A549 (cell line): Measurements from ENCODE around the gene ALDH5A1.

ENCODE experiments used
- BHLHE40 ChIP-seq: IDR thresholded peaks from 2 replicates; pipeline ENCODE4 v1.6.1; 2012; ENCODE audit warnings: low read depth, low read length, inconsistent platforms
- EHMT2 ChIP-seq: fragments of 200-600 bp; sonication (generic); IDR thresholded peaks from 2 replicates; pipeline ENCODE4 v1.6.1; 2016; ENCODE audit warnings: antibody characterized with exemption, low read depth, mild to moderate bottlenecking, moderate library complexity
- EP300 ChIP-seq, 2 experiments: fragments of >200 bp; sonication (Bioruptor Twin); formaldehyde crosslinking; IDR thresholded peaks; 2 replicates in 1 of 2; 3 replicates in 1 of 2; pipeline ENCODE4 v1.6.1; 2016 to 2017
- ESRRA ChIP-seq: fragments of 150-350 bp; IDR thresholded peaks from 2 replicates; pipeline ENCODE4 v1.6.1; 2014; ENCODE audit warnings: mild to moderate bottlenecking, low read length, borderline replicate concordance
- JUNB ChIP-seq: fragments of >200 bp; sonication (Bioruptor Twin); formaldehyde crosslinking; IDR thresholded peaks from 2 replicates; pipeline ENCODE4 v1.6.1; 2016
- MAZ ChIP-seq: fragments of 150-350 bp; IDR thresholded peaks from 2 replicates; pipeline ENCODE4 v1.6.1; 2014; ENCODE audit warnings: antibody characterized with exemption, low read depth, low read length, borderline replicate concordance
- MYC ChIP-seq: IDR thresholded peaks from 2 replicates; pipeline ENCODE4 v1.6.1; 2012; ENCODE audit warnings: mild to moderate bottlenecking, inconsistent platforms, low read length, improper control_type of control experiment, borderline replicate concordance
- RAD21 ChIP-seq, 2 experiments: fragments of >200 bp in 1 of 2; sonication (Bioruptor Twin) in 1 of 2; formaldehyde crosslinking in 1 of 2; IDR thresholded peaks in 1 of 2; conservative IDR thresholded peaks in 1 of 2; 2 replicates in 1 of 2; 3 replicates in 1 of 2; pipeline ENCODE4 v1.6.1; 2012 to 2018; ENCODE audit warnings: inconsistent platforms in 1 of 2
- RFX5 ChIP-seq: fragments of 450-650 bp; IDR thresholded peaks from 2 replicates; pipeline ENCODE4 v1.7.1; 2014; ENCODE audit warnings: antibody characterized with exemption, mild to moderate bottlenecking, moderate library complexity
- ZC3H11A ChIP-seq: fragments of 450-650 bp; IDR thresholded peaks from 2 replicates; pipeline ENCODE4 v1.6.1; 2014; ENCODE audit warnings: antibody characterized with exemption, mild to moderate bottlenecking
- TF ChIP-seq, protein P1 (sequence below): fragments of >200 bp; sonication (Bioruptor Twin); formaldehyde crosslinking; IDR thresholded peaks from 3 replicates; pipeline ENCODE4 v1.5.1; 2016
- TF ChIP-seq, protein P2 (sequence below): IDR thresholded peaks from 2 replicates; pipeline ENCODE4 v1.6.1; 2012
- TF ChIP-seq, protein P3 (sequence below): fragments of 200-600 bp; sonication (generic); IDR thresholded peaks from 2 replicates; pipeline ENCODE4 v1.6.1; 2016; ENCODE audit warnings: antibody characterized with exemption, mild to moderate bottlenecking, moderate library complexity

DNA sequence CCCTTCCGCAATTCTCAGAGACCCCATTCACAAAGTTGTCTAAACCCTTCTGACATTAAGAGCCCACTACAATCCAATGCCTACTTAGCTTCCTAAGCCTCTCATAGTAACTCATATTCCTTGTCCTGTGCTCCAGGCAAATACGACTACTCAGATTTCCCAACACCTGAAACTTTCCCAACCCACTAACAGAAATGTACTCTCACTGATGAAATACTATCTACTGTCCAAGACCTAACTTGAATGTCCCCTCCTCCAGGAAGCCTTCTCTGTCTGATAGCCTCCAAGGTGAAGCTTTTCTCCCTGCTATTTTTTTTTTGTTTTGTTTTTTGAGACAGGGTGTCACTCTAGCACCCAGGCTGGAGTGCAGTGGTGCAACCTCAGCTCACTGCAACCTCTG lies 35.8 kb upstream of the ALDH5A1 start:
- TF ChIP-seq ZC3H11A: no peak
- TF ChIP-seq, protein P1, sequence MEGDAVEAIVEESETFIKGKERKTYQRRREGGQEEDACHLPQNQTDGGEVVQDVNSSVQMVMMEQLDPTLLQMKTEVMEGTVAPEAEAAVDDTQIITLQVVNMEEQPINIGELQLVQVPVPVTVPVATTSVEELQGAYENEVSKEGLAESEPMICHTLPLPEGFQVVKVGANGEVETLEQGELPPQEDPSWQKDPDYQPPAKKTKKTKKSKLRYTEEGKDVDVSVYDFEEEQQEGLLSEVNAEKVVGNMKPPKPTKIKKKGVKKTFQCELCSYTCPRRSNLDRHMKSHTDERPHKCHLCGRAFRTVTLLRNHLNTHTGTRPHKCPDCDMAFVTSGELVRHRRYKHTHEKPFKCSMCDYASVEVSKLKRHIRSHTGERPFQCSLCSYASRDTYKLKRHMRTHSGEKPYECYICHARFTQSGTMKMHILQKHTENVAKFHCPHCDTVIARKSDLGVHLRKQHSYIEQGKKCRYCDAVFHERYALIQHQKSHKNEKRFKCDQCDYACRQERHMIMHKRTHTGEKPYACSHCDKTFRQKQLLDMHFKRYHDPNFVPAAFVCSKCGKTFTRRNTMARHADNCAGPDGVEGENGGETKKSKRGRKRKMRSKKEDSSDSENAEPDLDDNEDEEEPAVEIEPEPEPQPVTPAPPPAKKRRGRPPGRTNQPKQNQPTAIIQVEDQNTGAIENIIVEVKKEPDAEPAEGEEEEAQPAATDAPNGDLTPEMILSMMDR: no peak
- TF ChIP-seq EP300 (IDR thresholded peaks at IDR 0.05): no peak
- no peak for TF ChIP-seq EHMT2
- no peak for TF ChIP-seq RAD21 (conservative IDR thresholded peaks at IDR 0.05 in 1 of 2, IDR thresholded peaks at IDR 0.05 in 1 of 2)
- TF ChIP-seq, protein P2, sequence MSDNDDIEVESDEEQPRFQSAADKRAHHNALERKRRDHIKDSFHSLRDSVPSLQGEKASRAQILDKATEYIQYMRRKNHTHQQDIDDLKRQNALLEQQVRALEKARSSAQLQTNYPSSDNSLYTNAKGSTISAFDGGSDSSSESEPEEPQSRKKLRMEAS: no peak
- TF ChIP-seq BHLHE40: no peak
- TF ChIP-seq, protein P3, sequence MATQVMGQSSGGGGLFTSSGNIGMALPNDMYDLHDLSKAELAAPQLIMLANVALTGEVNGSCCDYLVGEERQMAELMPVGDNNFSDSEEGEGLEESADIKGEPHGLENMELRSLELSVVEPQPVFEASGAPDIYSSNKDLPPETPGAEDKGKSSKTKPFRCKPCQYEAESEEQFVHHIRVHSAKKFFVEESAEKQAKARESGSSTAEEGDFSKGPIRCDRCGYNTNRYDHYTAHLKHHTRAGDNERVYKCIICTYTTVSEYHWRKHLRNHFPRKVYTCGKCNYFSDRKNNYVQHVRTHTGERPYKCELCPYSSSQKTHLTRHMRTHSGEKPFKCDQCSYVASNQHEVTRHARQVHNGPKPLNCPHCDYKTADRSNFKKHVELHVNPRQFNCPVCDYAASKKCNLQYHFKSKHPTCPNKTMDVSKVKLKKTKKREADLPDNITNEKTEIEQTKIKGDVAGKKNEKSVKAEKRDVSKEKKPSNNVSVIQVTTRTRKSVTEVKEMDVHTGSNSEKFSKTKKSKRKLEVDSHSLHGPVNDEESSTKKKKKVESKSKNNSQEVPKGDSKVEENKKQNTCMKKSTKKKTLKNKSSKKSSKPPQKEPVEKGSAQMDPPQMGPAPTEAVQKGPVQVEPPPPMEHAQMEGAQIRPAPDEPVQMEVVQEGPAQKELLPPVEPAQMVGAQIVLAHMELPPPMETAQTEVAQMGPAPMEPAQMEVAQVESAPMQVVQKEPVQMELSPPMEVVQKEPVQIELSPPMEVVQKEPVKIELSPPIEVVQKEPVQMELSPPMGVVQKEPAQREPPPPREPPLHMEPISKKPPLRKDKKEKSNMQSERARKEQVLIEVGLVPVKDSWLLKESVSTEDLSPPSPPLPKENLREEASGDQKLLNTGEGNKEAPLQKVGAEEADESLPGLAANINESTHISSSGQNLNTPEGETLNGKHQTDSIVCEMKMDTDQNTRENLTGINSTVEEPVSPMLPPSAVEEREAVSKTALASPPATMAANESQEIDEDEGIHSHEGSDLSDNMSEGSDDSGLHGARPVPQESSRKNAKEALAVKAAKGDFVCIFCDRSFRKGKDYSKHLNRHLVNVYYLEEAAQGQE: no peak
- TF ChIP-seq JUNB: no peak
- no peak for TF ChIP-seq RFX5
- no peak for TF ChIP-seq MAZ
- TF ChIP-seq ESRRA: no peak
- TF ChIP-seq MYC: no peak
